SU-DHL-6 (cell line): ENCODE measurements around the gene RNF180.

Source experiments
- H2AFZ ChIP-seq: fragments of 200-600 bp; sonication (generic); 2 replicates; pipeline ENCODE4 v1.6.1; 2014; ENCODE audit warnings: low read depth, mild to moderate bottlenecking, moderate library complexity, mixed read lengths, antibody characterized with exemption, low read length; ENCODE audit not compliant: severe bottlenecking
- H3F3A ChIP-seq: fragments of 200-600 bp; shearing (Covaris generic); 2 replicates; pipeline ENCODE4 v1.6.0; 2016; ENCODE audit warnings: antibody characterized with exemption, mild to moderate bottlenecking; ENCODE audit not compliant: insufficient read depth
- H3K27ac ChIP-seq: fragments of 200-600 bp; sonication (generic); 2 replicates; pipeline ENCODE4 v1.5.1; 2016; ENCODE audit warnings: low read depth, mild to moderate bottlenecking, low read length, moderate library complexity, mixed read lengths
- H3K27me3 ChIP-seq: fragments of 200-600 bp; sonication (generic), shearing (Covaris generic); 2 replicates; pipeline ENCODE4 v1.6.0; 2014; ENCODE audit warnings: mild to moderate bottlenecking, low read length
- H3K36me3 ChIP-seq: fragments of 200-600 bp; sonication (generic); 2 replicates; pipeline ENCODE4 v1.6.1; 2014; ENCODE audit warnings: mild to moderate bottlenecking, low read length, mixed read lengths
- H3K4me2 ChIP-seq: fragments of 300-600, 200-600 bp; shearing (Covaris generic), sonication (generic); 2 replicates; pipeline ENCODE4 v1.6.0; 2014; ENCODE audit warnings: low read length, low read depth, mild to moderate bottlenecking; ENCODE audit not compliant: poor library complexity, severe bottlenecking
- H3K4me3 ChIP-seq: fragments of 200-600 bp; sonication (generic); 2 replicates; pipeline ENCODE4 v1.5.1; 2014; ENCODE audit warnings: antibody characterized with exemption, low read length, mild to moderate bottlenecking, mixed read lengths; ENCODE audit not compliant: insufficient read depth, poor library complexity, severe bottlenecking
- H3K79me2 ChIP-seq: fragments of 200-600 bp; sonication (generic); 2 replicates; pipeline ENCODE4 v1.6.1; 2014; ENCODE audit warnings: mild to moderate bottlenecking, low read length, moderate library complexity; ENCODE audit not compliant: insufficient read depth
- H3K9ac ChIP-seq: fragments of 200-600 bp; sonication (generic); 2 replicates; pipeline ENCODE4 v1.7.0; 2014; ENCODE audit warnings: mild to moderate bottlenecking, low read length
- H3K9me2 ChIP-seq: fragments of 200-600 bp; sonication (generic); replicated peaks from 2 replicates; pipeline ENCODE4 v1.6.1; 2014; ENCODE audit warnings: low read length; ENCODE audit not compliant: insufficient read depth
- H3K9me3 ChIP-seq: fragments of 200-600 bp; sonication (generic); 2 replicates; pipeline ENCODE4 v1.6.1; 2014; ENCODE audit warnings: low read length, mixed read lengths; ENCODE audit not compliant: insufficient read depth
- H4K20me1 ChIP-seq: fragments of 200-600 bp; sonication (generic); 2 replicates; pipeline ENCODE4 v1.6.1; 2014; ENCODE audit warnings: low read depth, mild to moderate bottlenecking, antibody characterized with exemption, low read length, moderate library complexity, mixed read lengths
- CTCF ChIP-seq: fragments of 200-600 bp; sonication (generic); IDR thresholded peaks from one replicate; pipeline ENCODE4 v1.5.1; 2017; ENCODE audit warnings: antibody characterized with exemption, mild to moderate bottlenecking, low read length, moderate library complexity; ENCODE audit not compliant: insufficient read depth, poor library complexity, severe bottlenecking
- EZH2phosphoT487 ChIP-seq: fragments of 200-600 bp; sonication (generic), shearing (Covaris generic); conservative IDR thresholded peaks from 2 replicates; pipeline ENCODE4 v1.6.1; 2018; ENCODE audit warnings: mild to moderate bottlenecking, antibody characterized with exemption, low read length, moderate library complexity, mixed read lengths

RNF180 gene

DNA sequence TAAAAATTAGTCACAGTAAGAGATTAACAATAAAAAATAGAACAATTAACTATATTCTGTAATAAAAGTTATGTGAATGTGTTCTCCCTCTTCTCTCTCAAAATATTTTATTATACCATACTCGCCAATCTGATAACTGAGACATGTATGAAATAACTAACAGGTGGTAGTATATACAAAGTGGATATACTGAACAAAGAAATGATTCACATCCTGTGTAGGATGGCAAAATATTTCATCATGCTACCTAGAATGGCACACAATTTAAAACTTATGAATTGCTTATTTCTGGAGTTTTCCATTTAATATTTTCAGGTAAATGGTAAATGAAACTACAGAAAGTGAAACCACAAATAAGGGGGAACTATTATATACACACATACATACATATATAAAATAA, 152.5 kb downstream of the RNF180 start:
- no peak overlapping the region for H3K27ac ChIP-seq
- H2AFZ ChIP-seq, result no peak overlapping the region
- no peaks in the 10 kb centered on the region for H3K27me3 ChIP-seq
- H3K4me2 ChIP-seq, result no peak overlapping the region
- TF ChIP-seq CTCF (no peak), EZH2phosphoT487 (no peak)
- H3K9me2 ChIP-seq, result no peaks in the 10 kb centered on the region
- no peaks in the 10 kb centered on the region for H4K20me1 ChIP-seq
- no peaks in the 10 kb centered on the region for H3K9me3 ChIP-seq
- H3F3A ChIP-seq, result no peaks in the 10 kb centered on the region
- no peaks in the 10 kb centered on the region for H3K36me3 ChIP-seq
- no peaks in the 10 kb centered on the region for H3K79me2 ChIP-seq
- no peak overlapping the region for H3K9ac ChIP-seq
- no peak overlapping the region for H3K4me3 ChIP-seq

DNA sequence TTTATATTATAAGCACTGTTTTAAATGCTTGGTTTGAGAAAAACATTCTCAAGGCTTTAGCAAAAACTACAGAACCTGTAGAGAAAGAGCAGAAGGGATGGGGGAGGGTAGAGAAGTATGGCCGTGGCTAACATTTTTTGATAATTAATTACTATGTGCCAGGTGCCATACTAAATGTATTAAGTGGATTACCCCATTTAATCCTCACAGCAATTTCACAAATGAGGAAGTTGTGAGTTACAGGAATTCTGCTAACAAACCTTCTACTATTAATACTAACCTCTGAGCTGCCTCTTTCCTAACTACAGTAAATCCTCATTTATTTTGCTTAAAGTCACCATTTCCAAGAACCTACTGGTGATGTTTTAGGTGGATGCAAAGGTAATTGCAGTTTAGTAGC, 157.9 kb downstream of the RNF180 start:
- H3K9me2 ChIP-seq, result no peaks in the 10 kb centered on the region
- no peak overlapping the region for H2AFZ ChIP-seq
- H3K9ac ChIP-seq, result no peak overlapping the region
- no peaks in the 10 kb centered on the region for H3K79me2 ChIP-seq
- no peaks in the 10 kb centered on the region for H3K9me3 ChIP-seq
- H3K27me3 ChIP-seq, result no peaks in the 10 kb centered on the region
- H3K4me2 ChIP-seq, result no peak overlapping the region
- no peak for TF ChIP-seq EZH2phosphoT487
- no peak for TF ChIP-seq CTCF
- H3F3A ChIP-seq, result no peaks in the 10 kb centered on the region
- H3K27ac ChIP-seq, result no peak overlapping the region
- no peaks in the 10 kb centered on the region for H4K20me1 ChIP-seq
- no peaks in the 10 kb centered on the region for H3K36me3 ChIP-seq
- H3K4me3 ChIP-seq, result no peak overlapping the region

GRCh38 chr5:64330728-64331231, 165.1 kb downstream of the RNF180 start:
- no peaks in the 10 kb centered on the region for H3K27me3 ChIP-seq
- H3K9ac ChIP-seq, result no peak overlapping the region
- no peaks in the 10 kb centered on the region for H3K9me2 ChIP-seq
- no peaks in the 10 kb centered on the region for H3K36me3 ChIP-seq
- no peaks in the 10 kb centered on the region for H3F3A ChIP-seq
- H4K20me1 ChIP-seq, result no peaks in the 10 kb centered on the region
- no peak for TF ChIP-seq EZH2phosphoT487
- TF ChIP-seq CTCF, result no peak
- no peak overlapping the region for H3K27ac ChIP-seq
- H2AFZ ChIP-seq, result no peak overlapping the region
- H3K4me3 ChIP-seq, result no peak overlapping the region
- no peaks in the 10 kb centered on the region for H3K79me2 ChIP-seq
- no peaks in the 10 kb centered on the region for H3K9me3 ChIP-seq
- no peak overlapping the region for H3K4me2 ChIP-seq
